Fibroblast of mammary gland (primary cell): ENCODE results near the gene AUTS2.
"Not testable (repeated sequence)": the region's sequence is repeated elsewhere in the genome, so short reads cannot be mapped to it uniquely, and the experiment has no call there.

Experiments used
- DNase-seq: peaks from one replicate; pipeline ENCODE4 v3.0.0-alpha.2; 2010; ENCODE audit warnings: low read depth
- H3K4me3 ChIP-seq: 2 replicates; pipeline ENCODE4 v1.5.1; 2011; ENCODE audit warnings: low read depth, mild to moderate bottlenecking, low read length, moderate library complexity; ENCODE audit not compliant: control insufficient read depth
- CTCF ChIP-seq: conservative IDR thresholded peaks from 2 replicates; pipeline ENCODE4 v1.5.1; 2011; ENCODE audit warnings: low read depth, low read length, inconsistent platforms; ENCODE audit not compliant: control insufficient read depth, insufficient read depth

Gene AUTS2

DNA sequence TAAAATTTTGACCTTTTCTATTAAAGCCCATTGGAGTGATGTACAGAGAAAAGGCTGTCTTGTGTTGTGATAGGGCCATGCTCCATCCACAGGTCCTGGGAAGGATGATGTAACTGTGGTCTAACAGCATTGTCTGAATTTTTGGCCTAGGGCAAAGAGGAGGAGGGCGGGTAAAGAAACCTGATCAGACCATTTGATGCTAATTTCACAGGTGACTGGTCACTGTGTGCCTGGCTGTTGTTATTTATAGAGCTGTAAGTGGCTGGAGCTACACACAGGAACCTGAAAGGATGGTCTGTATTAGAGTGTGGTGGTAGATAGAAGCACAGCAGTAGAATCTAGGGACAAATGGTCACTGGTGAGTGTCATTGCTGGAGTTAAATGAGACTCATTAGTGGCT is 182.1 kb downstream of the AUTS2 start:
- no peak for TF ChIP-seq CTCF
- no peak overlapping the region for H3K4me3 ChIP-seq
- peak; percentile 22 for DNase-seq

DNA sequence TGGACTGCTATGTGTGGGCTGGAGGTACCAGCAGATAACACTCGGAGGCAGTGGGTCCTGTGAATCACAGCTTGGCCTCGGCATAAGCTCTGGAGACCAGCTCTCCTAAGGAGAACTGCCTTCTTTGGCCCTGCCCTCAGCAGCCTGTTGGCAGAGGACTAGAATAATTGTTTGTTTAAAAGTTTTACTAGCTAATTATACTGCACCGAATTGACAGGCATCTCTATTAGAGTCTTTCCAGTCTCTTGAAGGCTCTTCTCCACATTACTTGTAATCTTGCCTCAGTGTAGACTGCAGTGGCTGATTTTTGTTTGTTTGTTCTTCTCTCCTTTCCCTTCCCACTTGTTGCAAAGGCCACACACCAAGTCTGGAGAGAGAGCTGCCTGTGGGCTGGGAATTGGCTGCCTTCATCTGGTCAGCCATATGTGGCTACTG is 183.2 kb downstream of the AUTS2 start:
- no peak overlapping the region for H3K4me3 ChIP-seq
- DNase-seq = peak; percentile 54
- TF ChIP-seq CTCF = no peak

- peak; percentile 9 for TF ChIP-seq CTCF
- peak; percentile 74 for DNase-seq
- no peak overlapping the region for H3K4me3 ChIP-seq
Measured at GRCh38 chr7:69782917-69783684, 184.8 kb downstream of the AUTS2 start.

DNA sequence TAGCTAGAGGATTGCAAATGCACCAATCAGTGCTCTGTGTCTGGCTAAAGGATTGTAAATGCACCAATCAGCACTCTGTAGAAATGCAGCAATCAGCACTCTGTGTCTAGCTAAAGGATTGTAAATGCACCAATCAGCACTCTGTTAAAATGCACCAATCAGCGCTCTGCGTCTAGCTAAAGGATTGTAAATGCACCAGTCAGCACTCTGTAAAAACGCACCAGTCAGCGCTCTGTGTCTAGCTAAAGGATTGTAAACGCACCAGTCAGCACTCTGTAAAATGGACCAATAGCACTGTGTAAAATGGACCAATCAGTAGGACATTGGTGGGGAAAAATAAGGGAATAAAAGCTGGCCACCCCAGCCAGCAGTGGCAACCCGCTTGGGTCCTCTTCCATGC is 187.9 kb downstream of the AUTS2 start:
- not testable (repeated sequence) for H3K4me3 ChIP-seq, DNase-seq

DNA sequence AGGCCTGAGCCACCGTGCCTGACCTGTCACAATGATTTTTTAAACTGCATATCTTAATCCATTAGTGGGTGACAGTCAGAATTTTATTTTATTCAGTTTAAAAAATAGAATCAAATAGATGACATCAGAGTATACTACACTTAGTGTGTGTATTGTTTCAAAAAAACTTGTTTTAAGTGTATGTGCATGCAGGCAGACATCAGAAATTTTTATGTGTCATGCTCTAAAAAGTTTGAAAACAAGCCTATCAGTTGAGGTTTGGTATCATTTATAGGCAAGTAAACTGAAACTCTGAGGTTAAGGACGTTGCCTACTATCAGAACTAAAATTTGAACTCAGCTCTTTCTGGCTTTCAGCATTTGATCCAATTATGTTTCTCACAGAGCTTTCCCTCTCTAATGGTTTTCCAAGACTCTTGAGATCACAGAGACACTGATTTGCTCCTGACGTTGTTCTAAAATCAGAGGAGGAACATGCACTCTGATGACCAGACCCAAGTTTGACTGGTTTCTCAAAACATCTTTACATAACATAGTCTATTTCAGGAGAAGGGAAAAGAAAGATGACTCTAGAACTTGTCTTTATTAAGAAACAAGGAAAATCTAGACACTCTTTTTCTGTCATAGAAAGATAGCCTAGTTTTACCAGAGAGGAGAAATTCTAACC is 188.6 kb downstream of the AUTS2 start:
- no peak overlapping the region for H3K4me3 ChIP-seq
- no peak for TF ChIP-seq CTCF
- DNase-seq = no peak

- no peak for TF ChIP-seq CTCF
- no peak for DNase-seq
- no peak overlapping the region for H3K4me3 ChIP-seq
Measured at GRCh38 chr7:69787736-69788431, 189.6 kb downstream of the AUTS2 start.

GRCh38 chr7:69789563-69789962 is 191.3 kb downstream of the AUTS2 start:
- no peak overlapping the region for H3K4me3 ChIP-seq
- no peak for DNase-seq
- TF ChIP-seq CTCF = no peak
